ENCODE results near the gene FAM89B. TPM values are rescaled to one million over a fixed set of nuclear protein-coding genes. Genes with fewer than 3 reads are reported as not detected.
"Not testable (repeated sequence)": the region's sequence is repeated elsewhere in the genome, so short reads cannot be mapped to it uniquely, and the experiment has no call there.

The FAM89B gene
- 10 to 100 TPM; 27.9 to 65.8 (median 45.3) TPM for total RNA-seq

DNA sequence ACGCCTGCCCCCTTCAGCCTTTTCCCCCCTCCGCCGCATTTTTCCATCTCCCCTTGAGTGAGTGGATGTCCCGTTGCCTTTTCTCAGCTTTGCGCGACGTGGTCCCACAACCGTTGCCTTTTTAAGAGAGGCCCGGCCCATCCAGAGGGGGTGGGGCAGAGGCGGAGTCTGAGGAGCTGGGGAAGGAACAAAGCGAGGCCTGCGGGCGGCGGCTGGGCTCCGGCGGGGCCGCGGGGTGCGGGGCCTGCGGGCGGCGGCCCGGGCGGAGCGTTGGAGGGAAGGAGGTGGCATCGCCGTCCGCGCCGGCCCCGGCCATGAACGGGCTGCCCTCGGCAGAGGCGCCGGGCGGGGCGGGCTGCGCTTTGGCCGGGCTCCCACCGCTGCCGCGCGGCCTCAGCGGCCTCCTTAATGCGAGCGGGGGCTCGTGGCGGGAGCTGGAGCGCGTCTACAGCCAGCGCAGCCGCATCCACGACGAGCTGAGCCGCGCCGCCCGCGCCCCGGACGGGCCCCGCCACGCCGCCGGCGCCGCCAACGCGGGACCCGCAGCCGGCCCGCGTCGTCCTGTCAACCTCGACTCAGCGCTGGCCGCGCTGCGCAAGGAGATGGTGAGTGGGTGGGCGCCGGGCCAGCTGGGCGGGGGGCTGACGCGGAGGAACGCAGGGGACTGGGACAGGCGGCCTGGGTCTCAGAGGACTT lies at the start of gene FAM89B:
FAM89B (plus strand) TSS at position 183 of the 696 bp plus-strand sequence; CDS start at position 315, 132 bp downstream.
- H3K27ac ChIP-seq: peak within 1 kb of the TSS; percentile 93 to 98 (median 94)
- no peaks in the 10 kb centered on the region for H3K27me3 ChIP-seq
- 0 to 2% methylated on average over 3 to 39 of the region's 86 CpGs for WGBS, 2 donors
- DNase-seq: peak; percentile 92 to 95
- H3K9me3 ChIP-seq: no peaks in the 10 kb centered on the region
- H3K4me1 ChIP-seq: peaks cover 62 to 84% (median 71%) of the 10 kb centered on the region in 4 donors
- no peak for TF ChIP-seq EP300 (IDR thresholded peaks at IDR 0.05)
- TF ChIP-seq, protein P1, sequence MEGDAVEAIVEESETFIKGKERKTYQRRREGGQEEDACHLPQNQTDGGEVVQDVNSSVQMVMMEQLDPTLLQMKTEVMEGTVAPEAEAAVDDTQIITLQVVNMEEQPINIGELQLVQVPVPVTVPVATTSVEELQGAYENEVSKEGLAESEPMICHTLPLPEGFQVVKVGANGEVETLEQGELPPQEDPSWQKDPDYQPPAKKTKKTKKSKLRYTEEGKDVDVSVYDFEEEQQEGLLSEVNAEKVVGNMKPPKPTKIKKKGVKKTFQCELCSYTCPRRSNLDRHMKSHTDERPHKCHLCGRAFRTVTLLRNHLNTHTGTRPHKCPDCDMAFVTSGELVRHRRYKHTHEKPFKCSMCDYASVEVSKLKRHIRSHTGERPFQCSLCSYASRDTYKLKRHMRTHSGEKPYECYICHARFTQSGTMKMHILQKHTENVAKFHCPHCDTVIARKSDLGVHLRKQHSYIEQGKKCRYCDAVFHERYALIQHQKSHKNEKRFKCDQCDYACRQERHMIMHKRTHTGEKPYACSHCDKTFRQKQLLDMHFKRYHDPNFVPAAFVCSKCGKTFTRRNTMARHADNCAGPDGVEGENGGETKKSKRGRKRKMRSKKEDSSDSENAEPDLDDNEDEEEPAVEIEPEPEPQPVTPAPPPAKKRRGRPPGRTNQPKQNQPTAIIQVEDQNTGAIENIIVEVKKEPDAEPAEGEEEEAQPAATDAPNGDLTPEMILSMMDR (IDR thresholded peaks at IDR 0.05): peak in 1 of 6 experiments; percentile 22
- peak in 2 of 4 donors; percentile 77 to 80 for TF ChIP-seq POLR2A (IDR thresholded peaks at IDR 0.05)
- peak in 1 of 2 donors; percentile 60 for TF ChIP-seq POLR2AphosphoS5 (IDR thresholded peaks at IDR 0.05)
- peak within 1 kb of the TSS; percentile 40 to 93 (median 86) for H3K4me3 ChIP-seq
- peaks cover 0 to 6% (median 0%) of the 10 kb centered on the region in 4 donors for H3K36me3 ChIP-seq
- peak in 1 of 2 donors; percentile 50 for ATAC-seq (ENCODE audit: low FRiP score in 2 of 2)

DNA sequence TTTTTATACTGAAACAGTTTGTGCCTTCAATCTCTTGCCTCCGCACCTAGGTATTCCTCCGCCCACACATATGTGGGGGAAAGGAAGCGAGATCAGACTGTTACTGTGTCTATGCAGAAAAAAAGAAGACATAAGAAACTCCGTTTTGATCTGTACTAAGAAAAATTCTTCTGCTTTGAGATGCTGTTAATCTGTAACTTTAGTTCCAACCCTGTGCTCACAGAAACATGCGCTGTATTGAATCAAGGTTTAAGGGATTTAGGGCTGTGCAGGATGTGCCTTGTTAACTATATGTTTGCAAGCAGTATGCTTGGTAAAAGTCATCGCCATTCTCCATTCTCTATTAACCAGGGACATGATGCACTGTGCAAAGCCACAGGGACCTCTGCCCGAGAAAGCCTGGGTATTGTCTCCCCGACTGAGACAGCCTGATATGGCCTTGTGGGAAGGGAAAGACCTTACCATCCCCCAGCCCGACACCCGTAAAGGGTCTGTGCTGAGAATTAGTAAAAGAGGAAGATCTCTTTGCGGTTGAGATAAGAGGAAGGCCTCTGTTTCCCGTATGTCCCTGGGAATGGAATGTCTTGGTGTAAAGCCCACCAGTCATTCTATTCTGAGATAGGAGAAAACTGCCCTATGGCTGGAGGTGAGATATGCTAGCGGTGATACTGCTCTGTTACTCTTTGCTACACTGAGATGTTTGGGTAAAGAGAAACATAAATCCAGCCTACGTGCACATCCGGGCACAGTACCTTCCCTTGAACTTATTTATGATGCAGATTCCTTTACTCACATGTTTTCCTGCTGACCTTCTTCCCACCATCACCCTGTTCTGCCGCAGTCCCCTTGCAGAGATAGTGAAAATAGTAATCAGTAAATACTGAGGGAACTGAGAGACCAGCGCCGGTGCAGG lies 49.4 kb upstream of the FAM89B start:
- ATAC-seq (ENCODE audit: low FRiP score in 2 of 2); DNase-seq; H3K4me3 ChIP-seq; H3K27me3 ChIP-seq; H3K9me3 ChIP-seq: not testable (repeated sequence)
- H3K4me1 ChIP-seq: peaks cover 21 to 37% (median 29%) of the 10 kb centered on the region in 4 donors
- peaks cover 0 to 17% (median 3%) of the 10 kb centered on the region in 4 donors for H3K36me3 ChIP-seq
- peak overlapping the region in 3 of 4 donors; percentile 22 to 58 (median 42) for H3K27ac ChIP-seq
- 51 to 56% methylated on average over 18 of the region's 18 CpGs for WGBS, 2 donors

DNA sequence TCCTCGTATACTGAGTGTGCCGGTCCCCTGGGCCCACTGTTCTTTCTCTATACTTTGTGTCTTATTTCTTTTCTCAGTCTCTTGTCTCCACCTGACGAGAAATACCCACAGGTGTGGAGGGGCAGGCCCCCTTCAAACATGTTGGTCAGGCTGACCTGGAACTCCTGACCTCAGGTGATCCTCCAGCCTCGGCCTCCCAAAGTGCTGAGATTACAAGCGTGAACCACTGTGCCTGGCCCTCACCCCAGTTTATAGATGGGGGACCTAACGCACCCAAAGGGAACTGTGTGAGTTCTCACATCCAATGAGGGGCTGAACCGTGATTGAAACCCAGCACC lies 48.7 kb upstream of the FAM89B start:
- not testable (repeated sequence) for H3K27me3 ChIP-seq; ATAC-seq (ENCODE audit: low FRiP score in 2 of 2); H3K4me3 ChIP-seq; H3K9me3 ChIP-seq; DNase-seq
- peaks cover 0 to 23% (median 6%) of the 10 kb centered on the region in 4 donors for H3K36me3 ChIP-seq
- 89 to 90% methylated on average over 6 to 7 of the region's 7 CpGs for WGBS, 2 donors
- peak overlapping the region in 3 of 4 donors; percentile 42 to 58 (median 53) for H3K27ac ChIP-seq
- peaks cover 21 to 37% (median 29%) of the 10 kb centered on the region in 4 donors for H3K4me1 ChIP-seq

DNA sequence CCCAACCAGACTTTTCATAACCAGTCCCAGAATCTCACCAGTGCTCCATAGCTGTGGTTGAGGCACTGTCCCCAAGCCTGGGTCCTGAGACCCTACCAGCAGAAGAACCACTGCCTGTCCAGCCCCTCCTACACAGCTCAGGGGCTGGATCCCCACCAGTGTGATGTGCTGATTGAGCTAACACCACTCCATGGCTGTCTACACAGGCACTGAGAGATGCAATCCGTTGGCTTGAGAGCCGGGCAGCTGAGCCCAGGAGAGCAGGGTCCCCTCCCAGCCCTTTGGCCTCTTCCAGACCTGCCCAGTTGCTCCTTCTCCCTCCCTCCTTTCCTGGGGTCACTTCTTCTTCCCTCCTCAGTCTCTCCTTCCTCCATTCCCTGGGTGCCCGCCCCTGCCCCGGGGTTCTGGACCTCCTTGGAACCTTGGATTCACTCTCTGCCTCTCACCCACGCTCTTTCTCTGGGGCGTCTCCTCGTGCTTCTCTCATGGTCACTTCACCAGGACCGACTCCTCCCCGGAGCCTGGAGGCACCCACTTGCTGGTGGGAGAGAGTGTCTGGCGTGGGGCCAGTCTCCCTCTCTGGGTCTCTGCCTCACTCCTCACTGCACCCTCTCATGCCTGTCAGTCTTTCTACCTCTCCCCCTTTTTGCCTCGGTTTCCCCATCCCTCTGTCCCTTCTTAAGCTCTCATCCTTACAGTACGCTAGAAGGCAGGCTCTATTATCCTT lies 48.2 kb upstream of the FAM89B start:
- DNase-seq: peak in 1 of 2 donors; percentile 61

More for the DNA sequence above, 48.2 kb upstream of the FAM89B start:
- Histone ChIP-seq H3K27ac (peak overlapping the region; percentile 53 to 80 (median 59)), H3K27me3 (no peaks in the 10 kb centered on the region), H3K9me3 (no peaks in the 10 kb centered on the region), H3K4me3 (peak overlapping the region; percentile 10 to 99 (median 93)), H3K4me1 (peaks cover 21 to 37% (median 29%) of the 10 kb centered on the region in 4 donors), H3K36me3 (peaks cover 0 to 29% (median 9%) of the 10 kb centered on the region in 4 donors)
- 36 to 38% methylated on average over 11 to 12 of the region's 12 CpGs for WGBS, 2 donors
- TF ChIP-seq POLR2A (IDR thresholded peaks at IDR 0.05) (no peak), POLR2AphosphoS5 (IDR thresholded peaks at IDR 0.05) (no peak), EP300 (IDR thresholded peaks at IDR 0.05) (no peak)
- TF ChIP-seq, protein P1 (IDR thresholded peaks at IDR 0.05): no peak
- ATAC-seq (ENCODE audit: low FRiP score in 2 of 2): peak; percentile 47 to 69
